Thyroid gland (tissue), 4 donors: ENCODE data around the gene BCL2. TPM values are rescaled to one million over a fixed set of nuclear protein-coding genes. Genes with fewer than 3 reads are reported as not detected.
A peak's percentile ranks its signal among the peaks of the same experiment; 100 is the strongest.

Experiments
- DNase-seq, 2 donors: peaks; one replicate each; pipeline ENCODE4 v3.0.0-alpha.2; 2019
- H3K27ac ChIP-seq, 3 donors: fragments of 200-600 bp; sonication (generic); 1 replicate in 2 of 3; 2 replicates in 1 of 3; pipeline ENCODE4 v1.5.1; 2016 to 2019; ENCODE audit warnings: mild to moderate bottlenecking in 1 of 3, moderate library complexity in 1 of 3
- H3K27me3 ChIP-seq: fragments of 200-600 bp; sonication (generic); one replicate; pipeline ENCODE4 v1.5.1; 2019
- H3K36me3 ChIP-seq, 2 donors: fragments of 200-600 bp; sonication (generic); one replicate each; pipeline ENCODE4 v1.5.1; 2016 to 2019
- H3K4me1 ChIP-seq, 2 donors: fragments of 200-600 bp; sonication (generic); one replicate each; pipeline ENCODE4 v1.5.1; 2017 to 2019
- H3K4me3 ChIP-seq, 3 donors: fragments of 200-600 bp; sonication (generic); replicated peaks in 1 of 3; 1 replicate in 2 of 3; 2 replicates in 1 of 3; pipeline ENCODE4 v1.5.1; 2016; ENCODE audit warnings: mild to moderate bottlenecking in 1 of 3
- H3K9me3 ChIP-seq: fragments of 200-600 bp; sonication (generic); one replicate; pipeline ENCODE4 v1.5.1; 2017
- POLR2A ChIP-seq, 2 donors: fragments of 450-650 bp; IDR thresholded peaks; one replicate each; pipeline ENCODE4 v1.6.1; 2017; ENCODE audit warnings: antibody characterized with exemption in 2 of 2, mild to moderate bottlenecking in 2 of 2, moderate library complexity in 1 of 2
- WGBS, 2 donors: methylation state at CpG; one replicate each; pipeline ENCODE4 v1.1.5; 2017; 5-methylcytosine and 5-hydroxymethylcytosine counted together
- intact Hi-C: fragments of 100-400 bp; cut with DNase I; formaldehyde crosslinking; loops from one replicate; pipeline ENCODE4 v1.15.1; 2023
- total RNA-seq, 4 donors: library from RNA; depleted of rRNA; stranded (reverse); fragments of >200 nt; gene quantifications; one replicate each; pipeline ENCODE4 v1.2.3, GENCODE V29; 2016
- TF ChIP-seq, protein P1 (sequence below), 6 experiments: fragments of 200-600 bp in 3 of 6; fragments of 450-650 bp in 3 of 6; sonication (generic) in 3 of 6; IDR thresholded peaks; one replicate each; pipeline ENCODE4 v1.5.1; 2016 to 2019; ENCODE audit warnings: antibody characterized with exemption in 6 of 6, mild to moderate bottlenecking in 2 of 6, inconsistent platforms in 1 of 6, moderate library complexity in 1 of 6

BCL2 gene
- total RNA-seq, 4 donors from 2014 or later: 108 to 163 (median 115) TPM

GRCh38 chr18:63159590-63159989 is 160.0 kb downstream of the BCL2 start:
- peaks cover 32 to 79% of the 10 kb centered on the region in 2 donors for H3K4me1 ChIP-seq
- WGBS, 2 donors: 80 to 94% methylated on average over 9 of the region's 9 CpGs
- no peaks in the 10 kb centered on the region for H3K36me3 ChIP-seq
- no peak for DNase-seq
- H3K27ac ChIP-seq: no peak overlapping the region
- no peaks in the 10 kb centered on the region for H3K27me3 ChIP-seq
- intact Hi-C loops: no loop called here
- no peak for TF ChIP-seq POLR2A (IDR thresholded peaks at IDR 0.05)
- TF ChIP-seq, protein P1, sequence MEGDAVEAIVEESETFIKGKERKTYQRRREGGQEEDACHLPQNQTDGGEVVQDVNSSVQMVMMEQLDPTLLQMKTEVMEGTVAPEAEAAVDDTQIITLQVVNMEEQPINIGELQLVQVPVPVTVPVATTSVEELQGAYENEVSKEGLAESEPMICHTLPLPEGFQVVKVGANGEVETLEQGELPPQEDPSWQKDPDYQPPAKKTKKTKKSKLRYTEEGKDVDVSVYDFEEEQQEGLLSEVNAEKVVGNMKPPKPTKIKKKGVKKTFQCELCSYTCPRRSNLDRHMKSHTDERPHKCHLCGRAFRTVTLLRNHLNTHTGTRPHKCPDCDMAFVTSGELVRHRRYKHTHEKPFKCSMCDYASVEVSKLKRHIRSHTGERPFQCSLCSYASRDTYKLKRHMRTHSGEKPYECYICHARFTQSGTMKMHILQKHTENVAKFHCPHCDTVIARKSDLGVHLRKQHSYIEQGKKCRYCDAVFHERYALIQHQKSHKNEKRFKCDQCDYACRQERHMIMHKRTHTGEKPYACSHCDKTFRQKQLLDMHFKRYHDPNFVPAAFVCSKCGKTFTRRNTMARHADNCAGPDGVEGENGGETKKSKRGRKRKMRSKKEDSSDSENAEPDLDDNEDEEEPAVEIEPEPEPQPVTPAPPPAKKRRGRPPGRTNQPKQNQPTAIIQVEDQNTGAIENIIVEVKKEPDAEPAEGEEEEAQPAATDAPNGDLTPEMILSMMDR (IDR thresholded peaks at IDR 0.05): no peak
- no peaks in the 10 kb centered on the region for H3K9me3 ChIP-seq
- no peak overlapping the region for H3K4me3 ChIP-seq

DNA sequence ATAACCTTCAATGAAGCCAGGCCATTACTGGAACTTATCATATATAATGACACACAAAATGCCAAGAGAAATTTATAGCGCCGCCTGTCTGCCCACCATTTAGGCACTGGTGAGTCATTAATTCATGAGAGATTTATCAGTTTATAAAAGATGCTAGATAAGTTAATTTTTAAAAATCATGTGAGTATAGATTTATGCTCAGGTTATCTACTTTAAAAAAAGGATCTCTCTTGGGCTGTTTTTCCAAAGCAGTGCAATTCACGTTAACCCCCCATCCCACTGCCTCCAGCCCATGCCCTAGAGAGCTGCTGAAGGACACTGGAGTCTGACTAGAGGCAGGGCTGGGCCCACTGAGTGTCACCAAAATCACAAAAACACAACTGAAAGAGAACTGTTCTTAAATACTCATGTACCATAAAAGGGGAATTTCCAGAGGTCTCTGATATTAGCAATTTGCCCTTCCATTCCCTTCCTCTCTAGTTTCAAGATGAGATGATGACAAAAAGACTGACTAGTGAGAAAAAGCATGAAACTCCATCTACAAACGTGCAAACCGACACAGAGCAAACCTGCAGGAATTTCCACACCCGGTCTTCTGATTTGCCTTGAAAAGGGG is 160.8 kb downstream of the BCL2 start:
- Histone ChIP-seq H3K27me3 (no peaks in the 10 kb centered on the region), H3K27ac (peak overlapping the region in 2 of 3 donors; percentile 2 to 22), H3K36me3 (no peaks in the 10 kb centered on the region), H3K4me1 (peaks cover 32 to 79% of the 10 kb centered on the region in 2 donors), H3K9me3 (no peaks in the 10 kb centered on the region), H3K4me3 (no peak overlapping the region)
- no peak for TF ChIP-seq POLR2A (IDR thresholded peaks at IDR 0.05)
- TF ChIP-seq, protein P1 (IDR thresholded peaks at IDR 0.05): no peak
- WGBS, 2 donors: 78 to 88% methylated on average over 6 of the region's 6 CpGs
- DNase-seq: no peak
- intact Hi-C loops: no loop called here

GRCh38 chr18:63158012-63158631 is 161.4 kb downstream of the BCL2 start:
- no peaks in the 10 kb centered on the region for H3K36me3 ChIP-seq
- no peaks in the 10 kb centered on the region for H3K9me3 ChIP-seq
- intact Hi-C loops: no loop called here
- TF ChIP-seq, protein P1 (IDR thresholded peaks at IDR 0.05): no peak
- TF ChIP-seq POLR2A (IDR thresholded peaks at IDR 0.05): no peak
- WGBS, 2 donors: 73 to 77% methylated on average over 7 of the region's 7 CpGs
- H3K27ac ChIP-seq: peak overlapping the region in 2 of 3 donors; percentile 22 to 39
- H3K27me3 ChIP-seq: no peaks in the 10 kb centered on the region
- H3K4me1 ChIP-seq: peaks cover 32 to 79% of the 10 kb centered on the region in 2 donors
- DNase-seq: no peak
- H3K4me3 ChIP-seq: no peak overlapping the region

DNA sequence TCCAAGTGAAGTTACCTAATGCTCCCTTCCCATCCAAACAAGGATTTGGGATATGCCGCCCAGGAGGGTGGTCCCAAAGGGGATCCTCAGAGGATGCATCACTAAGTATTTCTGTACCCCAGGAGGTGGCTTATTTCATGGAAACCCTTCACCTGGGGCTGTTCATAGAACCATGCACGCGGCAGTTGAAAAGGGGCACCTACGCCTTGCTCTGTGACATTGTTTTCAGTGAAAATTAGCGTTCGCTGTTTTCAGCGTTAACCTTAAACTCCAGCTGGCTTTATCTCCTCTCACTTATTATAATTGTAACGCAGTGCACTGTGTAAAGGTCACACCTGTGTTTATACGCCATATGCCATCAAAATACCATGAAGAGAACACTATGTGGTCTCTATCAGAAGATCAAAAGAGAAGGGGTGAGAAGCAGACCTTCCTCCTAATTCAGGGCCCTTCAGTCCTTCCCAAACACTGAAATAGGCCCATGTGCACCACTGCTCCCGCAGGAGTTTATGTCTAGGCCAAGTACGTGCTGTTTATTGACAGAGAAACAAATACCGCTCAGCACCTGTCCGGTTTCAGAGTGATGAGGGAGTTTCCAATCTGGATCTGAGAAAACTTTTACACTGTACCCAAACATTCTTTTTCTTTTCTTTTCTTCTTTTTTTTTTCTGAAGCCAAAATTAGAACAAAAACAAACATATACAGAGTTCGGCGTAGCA is 162.1 kb downstream of the BCL2 start:
- H3K4me3 ChIP-seq: no peak overlapping the region
- H3K27me3 ChIP-seq: no peaks in the 10 kb centered on the region
- no peaks in the 10 kb centered on the region for H3K36me3 ChIP-seq
- no peak for DNase-seq
- no peak for TF ChIP-seq POLR2A (IDR thresholded peaks at IDR 0.05)
- TF ChIP-seq, protein P1 (IDR thresholded peaks at IDR 0.05): no peak
- H3K9me3 ChIP-seq: no peaks in the 10 kb centered on the region
- H3K4me1 ChIP-seq: peaks cover 32 to 80% of the 10 kb centered on the region in 2 donors
- peak overlapping the region in 1 of 3 donors; percentile 39 for H3K27ac ChIP-seq
- intact Hi-C loops: no loop called here
- 89% methylated on average over 15 of the region's 15 CpGs for WGBS, 2 donors
